Activated CD4-positive, alpha-beta T cell treated with anti-CD3 and anti-CD28 coated beads for 1 hour (primary cell): ENCODE measurements around the gene NUDCD3.

Source experiments
- DNase-seq: peaks from one replicate; pipeline ENCODE4 v3.0.0-alpha.2; 2020

NUDCD3 gene

DNA sequence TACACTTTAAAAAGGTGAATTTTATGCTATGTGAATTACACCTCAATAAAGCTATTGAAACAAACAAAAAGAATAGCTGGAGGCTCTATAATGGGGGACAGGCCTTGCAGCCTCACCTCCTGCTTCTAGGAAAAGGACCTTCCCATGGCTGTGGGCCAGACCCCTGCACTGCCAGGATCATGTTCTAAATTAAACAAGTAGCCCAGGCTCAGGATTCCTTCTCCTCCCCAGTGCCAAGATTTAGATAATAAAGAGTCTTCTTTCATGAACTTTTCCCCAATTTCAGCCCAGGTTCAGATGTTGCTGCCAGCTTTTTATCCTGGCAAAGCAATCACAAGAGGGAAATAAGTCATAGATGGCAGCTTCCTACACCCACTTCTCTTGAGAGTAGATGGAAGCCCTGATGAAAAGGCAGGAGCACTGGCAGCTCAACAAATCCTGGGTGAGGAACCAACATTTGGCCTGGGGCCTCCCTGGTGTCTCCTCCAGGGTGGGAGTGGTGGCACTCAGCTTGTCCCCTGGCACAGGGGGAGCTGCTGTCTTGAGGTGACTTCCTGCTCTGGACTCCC is 142.8 kb downstream of the NUDCD3 start:
- no peak for DNase-seq

DNA sequence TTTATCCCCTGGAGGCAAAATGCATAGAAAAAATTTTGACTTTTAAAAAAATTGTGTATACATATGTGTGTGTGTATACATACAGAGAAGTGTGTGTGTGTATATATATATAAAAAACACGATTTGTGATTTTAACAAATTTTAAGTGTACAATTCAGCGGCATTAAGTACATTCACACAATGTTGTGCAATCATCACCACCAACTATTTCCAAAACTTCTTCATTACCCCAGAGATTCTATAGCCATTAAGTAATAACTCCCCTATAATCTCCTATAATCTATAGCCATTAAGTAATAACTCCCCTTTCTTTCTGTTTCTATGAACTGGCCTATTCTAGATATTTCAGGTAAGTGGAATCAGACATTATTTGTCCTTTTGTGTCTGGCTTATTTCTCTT is 144.4 kb downstream of the NUDCD3 start:
- DNase-seq: no peak

DNA sequence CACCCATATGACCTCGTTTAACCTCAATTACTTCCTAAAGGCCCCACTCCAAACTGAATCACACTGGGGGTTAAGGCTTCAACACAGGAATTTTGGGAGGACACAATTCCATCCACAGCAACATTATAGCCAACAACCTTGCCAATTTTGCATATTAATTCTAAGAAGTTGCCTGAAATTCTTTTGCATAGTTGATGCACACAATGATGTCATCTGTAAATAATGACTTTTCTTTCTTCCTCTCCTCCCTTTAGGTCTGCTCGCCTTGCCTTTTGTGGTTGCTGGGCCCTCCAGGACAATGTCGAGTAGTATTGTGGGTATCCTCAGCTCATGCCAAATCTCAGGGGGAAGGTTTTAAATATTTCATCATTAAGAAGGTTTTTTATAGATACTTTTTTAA is 149.1 kb downstream of the NUDCD3 start:
- DNase-seq: no peak

DNA sequence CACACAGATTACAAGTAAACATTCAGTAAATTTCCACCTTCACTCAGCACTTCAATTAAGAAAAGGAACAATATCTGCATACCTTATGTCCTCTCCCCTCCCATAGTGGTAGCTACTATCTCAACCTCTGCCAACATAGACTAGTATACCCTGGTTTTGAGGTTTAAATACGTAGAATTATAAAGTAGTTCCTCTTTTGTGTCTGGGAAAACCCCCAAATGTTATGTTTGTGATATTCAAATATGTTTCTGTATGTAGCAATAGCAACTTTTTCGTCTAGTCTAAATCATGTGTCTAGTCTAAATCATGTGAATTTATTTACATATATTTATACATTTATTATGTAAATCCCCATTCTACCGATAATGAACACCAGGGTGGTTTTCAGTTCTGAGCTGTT is 151.9 kb downstream of the NUDCD3 start:
- DNase-seq: no peak

DNA sequence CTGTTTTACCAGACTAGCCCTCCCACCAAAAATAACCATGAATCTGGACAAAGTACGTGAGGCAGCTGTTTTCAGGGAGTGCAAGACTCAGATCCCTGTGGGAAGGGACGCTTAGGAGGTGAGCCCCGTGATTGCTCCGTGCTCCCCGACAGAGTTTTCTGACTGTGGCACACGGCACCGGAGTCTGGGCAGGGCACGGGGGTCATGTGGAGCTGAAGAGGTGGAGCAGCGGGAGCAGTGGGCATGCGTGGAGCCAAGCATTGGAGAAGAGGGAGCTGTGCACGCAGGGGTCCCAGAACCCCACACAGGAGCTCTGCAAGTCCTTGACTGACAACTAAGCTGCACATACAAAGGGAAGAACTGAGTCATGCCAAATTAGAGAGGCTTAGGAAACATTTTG is 154.0 kb downstream of the NUDCD3 start:
- DNase-seq: no peak

DNA sequence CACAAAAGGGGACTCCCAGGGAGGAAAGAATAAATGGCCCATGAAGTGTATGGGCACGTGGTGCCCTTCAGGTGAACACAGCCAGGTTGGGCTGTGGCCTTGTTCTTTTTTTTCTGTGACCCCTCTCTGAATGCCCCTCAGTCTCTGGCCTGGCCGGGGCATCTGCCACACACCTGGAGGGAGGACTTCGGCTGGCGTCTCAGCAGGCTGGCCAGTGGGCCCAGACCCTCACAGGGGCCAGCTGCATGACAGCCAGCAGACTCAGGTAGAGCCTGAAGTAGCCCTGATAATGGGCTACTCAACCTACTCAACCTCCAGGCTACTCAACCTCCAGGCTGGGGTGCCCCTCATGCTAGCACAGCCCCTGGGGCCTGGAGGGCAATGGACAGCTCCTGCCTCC is 155.3 kb downstream of the NUDCD3 start:
- no peak for DNase-seq

DNA sequence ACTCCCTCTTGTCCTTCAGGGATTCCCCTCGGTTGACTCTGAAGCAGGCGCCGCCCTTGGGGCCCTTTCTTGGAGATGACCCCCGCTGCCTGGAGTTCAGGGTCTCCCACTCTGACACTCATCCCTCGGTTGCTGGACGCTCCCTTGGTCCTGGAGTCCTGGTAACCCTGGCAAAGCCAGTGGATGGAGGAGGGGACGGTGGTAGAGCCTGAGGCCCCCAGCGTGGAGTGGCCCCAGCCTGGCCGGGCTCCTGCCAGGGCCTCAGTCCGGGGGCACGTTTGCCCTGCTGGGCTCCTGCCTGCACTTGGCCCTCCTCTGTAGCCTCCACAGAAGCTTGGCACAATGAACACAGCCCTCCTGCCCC is 155.7 kb downstream of the NUDCD3 start:
- DNase-seq: no peak

DNA sequence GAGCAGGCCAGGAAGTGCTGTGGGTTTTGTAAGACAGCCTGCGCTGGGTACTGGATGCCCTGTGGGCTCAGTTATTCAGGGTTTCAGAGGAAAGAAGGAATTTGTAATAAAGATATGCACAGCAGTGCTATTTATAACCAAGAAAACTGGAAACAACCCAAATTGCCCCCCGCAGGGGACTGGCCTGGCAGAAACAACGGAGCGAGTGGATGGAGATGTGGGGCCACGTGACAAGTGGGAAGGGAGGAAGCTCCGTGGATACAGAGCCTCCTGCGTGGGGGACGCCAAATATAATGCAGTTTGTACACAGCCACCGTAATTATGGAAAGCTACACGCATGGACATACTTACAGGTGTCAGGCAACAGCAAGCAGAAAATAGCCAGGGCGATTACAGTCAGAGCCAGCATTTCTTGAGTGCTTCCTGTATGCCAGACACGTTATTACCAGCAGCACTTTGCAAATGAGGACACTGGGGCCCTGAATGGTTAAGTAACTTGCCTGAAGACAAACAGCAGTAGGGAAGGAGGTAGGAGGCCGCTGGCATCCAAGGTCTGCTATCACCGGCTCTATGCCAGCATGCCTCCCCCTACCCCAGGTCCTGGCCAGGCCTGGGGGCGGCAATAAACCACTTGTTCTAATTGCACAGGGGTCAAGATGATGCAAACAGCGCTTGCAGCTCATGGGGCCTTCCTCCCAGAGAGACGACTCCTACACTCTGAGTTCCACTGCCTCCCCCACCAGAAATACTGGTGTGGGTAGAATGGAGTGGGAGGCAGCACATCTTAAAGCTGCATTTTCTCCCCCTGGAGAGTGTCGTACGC is 156.3 kb downstream of the NUDCD3 start:
- no peak for DNase-seq

DNA sequence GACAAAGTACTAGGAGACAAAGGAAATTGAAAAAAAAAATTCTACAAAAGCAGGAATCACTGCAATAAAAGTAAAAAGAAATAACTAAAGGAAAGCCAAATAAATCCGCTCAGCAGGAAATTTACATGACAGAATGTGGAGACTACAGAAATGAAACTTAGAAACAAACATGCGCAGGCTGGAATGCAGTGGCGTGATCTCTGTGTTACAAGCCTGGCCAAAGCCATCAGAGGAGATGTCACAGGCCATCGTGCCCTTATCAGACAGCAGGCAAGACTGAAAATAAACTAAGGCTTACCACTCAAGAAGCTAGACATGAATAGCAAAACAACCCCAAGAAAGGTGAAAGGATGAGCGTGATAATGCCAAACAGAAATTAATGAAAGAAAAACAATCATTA is 158.8 kb downstream of the NUDCD3 start:
- DNase-seq: no peak

DNA sequence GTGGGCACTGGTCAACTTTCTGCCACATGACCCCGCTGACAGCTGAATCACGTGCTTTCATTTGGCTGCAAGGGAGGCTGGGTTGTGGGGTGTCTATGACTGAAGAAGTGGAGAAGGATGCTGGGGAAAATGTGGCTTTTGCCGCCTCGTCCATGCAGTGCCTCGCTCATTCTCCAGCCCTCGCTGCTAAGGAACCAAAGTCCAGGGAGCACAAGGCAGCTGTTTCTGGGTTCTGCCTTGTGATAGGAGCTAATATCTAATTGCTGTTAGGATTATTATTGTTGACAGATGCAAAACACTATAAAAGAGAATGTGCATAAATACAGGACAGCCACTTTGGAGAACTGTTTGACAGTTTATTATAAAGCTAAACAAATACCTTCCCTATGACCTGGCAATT is 160.1 kb downstream of the NUDCD3 start:
- DNase-seq: no peak

DNA sequence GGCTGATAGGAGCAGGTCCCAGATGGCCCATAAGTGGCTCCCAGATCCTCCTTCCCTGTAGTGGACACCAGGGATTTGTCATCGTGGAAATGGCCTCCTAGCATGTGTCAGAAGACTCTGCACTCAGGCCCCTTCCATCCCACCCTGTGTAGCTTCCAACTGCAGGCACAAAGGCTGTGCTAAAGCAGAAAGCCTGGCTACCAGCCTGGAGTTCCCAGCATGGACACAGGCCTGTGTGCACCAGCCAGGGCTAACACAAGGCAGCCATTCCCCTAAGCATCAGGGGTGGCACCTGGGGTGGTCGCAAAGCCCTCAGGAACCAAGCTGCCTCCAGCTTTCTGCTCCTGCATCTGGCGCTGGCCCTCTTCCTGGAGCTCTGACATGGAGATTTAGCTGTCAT is 160.6 kb downstream of the NUDCD3 start:
- DNase-seq: no peak
